HCT116 (cell line): ENCODE data around the gene ZBTB34. TPM values are rescaled to one million over a fixed set of nuclear protein-coding genes. Genes with fewer than 3 reads are reported as not detected.

Experiments used
- ATAC-seq: fragments of 200-7000 bp; cut with Tn5 transposase; 2 replicates; pipeline ENCODE4 v1.9.1; 2020; ENCODE audit warnings: mild to moderate bottlenecking, moderate library complexity
- BruUV-seq: library from RNA; stranded (reverse); fragments of 400-500 nt; replicated peaks from 2 replicates; lab custom pipeline; 2021; lab: Mats Ljungman, UMichigan
- CTCF ChIA-PET: fragments of 300-600 bp; sonication (Branson Sonifier 250); formaldehyde crosslinking; loops from one replicate; lab custom pipeline; 2021; ENCODE audit warnings: antibody characterized with exemption; lab: Charles Lee
- POLR2A ChIA-PET: fragments of 300-600, 350-600 bp; sonication (Branson Sonifier 250); formaldehyde crosslinking; loops from one replicate; lab custom pipeline; 2021; ENCODE audit warnings: antibody characterized with exemption; lab: Charles Lee
- RAD21 ChIA-PET, 2 experiments: fragments of 300-600 bp; sonication (Branson Sonifier 250); formaldehyde crosslinking; loops; one replicate each; lab custom pipeline; 2023; ENCODE audit warnings: low total read pairs in 2 of 2; ENCODE audit not compliant: uncharacterized antibody in 2 of 2, unreplicated experiment in 2 of 2, low non-redundant PET in 1 of 2; lab: Charles Lee
- DNase-seq: peaks from one replicate; pipeline ENCODE4 v3.0.0-alpha.2; 2010; ENCODE audit warnings: low read depth, low spot score
- H2AFZ ChIP-seq: fragments of 200-600 bp; shearing (Covaris generic), sonication (generic); 2 replicates; pipeline ENCODE4 v1.6.1; 2017; ENCODE audit warnings: low read depth, mixed run types, mixed read lengths, antibody characterized with exemption, low read length; ENCODE audit not compliant: poor library complexity, severe bottlenecking
- H3K27ac ChIP-seq: 2 replicates; pipeline ENCODE4 v1.5.1; 2012; ENCODE audit warnings: low read depth, low read length
- H3K27me3 ChIP-seq: fragments of 200-600 bp; sonication (generic); 2 replicates; pipeline ENCODE4 v1.6.1; 2016; ENCODE audit warnings: mixed run types, low read length, mixed read lengths; ENCODE audit not compliant: insufficient read depth
- H3K36me3 ChIP-seq, 2 experiments: fragments of 200-500 bp in 1 of 2; fragments of 200-600 bp in 1 of 2; sonication (Bioruptor generic) in 1 of 2; sonication (generic) in 1 of 2; 2 replicates each; pipeline versions ENCODE4 v1.5.1 to v1.6.1; 2014 to 2016; ENCODE audit warnings: low read length in 2 of 2, inconsistent platforms in 1 of 2, mixed read lengths in 1 of 2, mixed run types in 1 of 2; ENCODE audit not compliant: insufficient read depth in 2 of 2, control insufficient read depth in 1 of 2
- H3K4me1 ChIP-seq, 2 experiments: fragments of 200-600 bp in 1 of 2; sonication (generic) in 1 of 2; 2 replicates each; pipeline versions ENCODE4 v1.5.1 to v1.6.1; 2012 to 2017; ENCODE audit warnings: low read length in 2 of 2, inconsistent platforms in 1 of 2, mild to moderate bottlenecking in 1 of 2, mixed read lengths in 1 of 2, mixed run types in 1 of 2, moderate library complexity in 1 of 2; ENCODE audit not compliant: insufficient read depth in 2 of 2, control insufficient read depth in 1 of 2
- H3K4me2 ChIP-seq: fragments of 200-600 bp; sonication (generic); 2 replicates; pipeline ENCODE4 v1.6.1; 2017; ENCODE audit warnings: mixed run types, low read length, mixed read lengths
- H3K4me3 ChIP-seq, 2 experiments: fragments of 200-600 bp in 1 of 2; sonication (generic) in 1 of 2; replicated peaks in 1 of 2; 2 replicates each; pipeline ENCODE4 v1.5.1; 2011 to 2016; ENCODE audit warnings: low read length in 2 of 2, control low read depth in 1 of 2, low read depth in 1 of 2, mild to moderate bottlenecking in 1 of 2, mixed read lengths in 1 of 2, mixed run types in 1 of 2
- H3K79me2 ChIP-seq: fragments of 200-600 bp; sonication (generic); 2 replicates; pipeline ENCODE4 v1.6.1; 2017; ENCODE audit warnings: mild to moderate bottlenecking, mixed run types, low read length, moderate library complexity, mixed read lengths; ENCODE audit not compliant: insufficient read depth
- H3K9ac ChIP-seq: fragments of 200-600 bp; sonication (generic); 2 replicates; pipeline ENCODE4 v1.6.1; 2016; ENCODE audit warnings: low read length, mixed read lengths
- H3K9me2 ChIP-seq: fragments of 200-600 bp; sonication (generic), shearing (Covaris generic); 2 replicates; pipeline ENCODE4 v1.6.1; 2017; ENCODE audit warnings: mixed run types, mild to moderate bottlenecking, moderate library complexity; ENCODE audit not compliant: insufficient read depth
- H3K9me3 ChIP-seq, 2 experiments: fragments of 200-500 bp in 1 of 2; fragments of 200-600 bp in 1 of 2; sonication (Bioruptor generic) in 1 of 2; sonication (generic) in 1 of 2; 2 replicates each; pipeline ENCODE4 v1.6.1; 2014 to 2017; ENCODE audit warnings: low read length in 2 of 2, mixed read lengths in 2 of 2, inconsistent platforms in 1 of 2, low read depth in 1 of 2, mild to moderate bottlenecking in 1 of 2, mixed run types in 1 of 2, moderate library complexity in 1 of 2; ENCODE audit not compliant: control insufficient read depth in 1 of 2, insufficient read depth in 1 of 2
- H4K20me1 ChIP-seq: fragments of 200-600 bp; sonication (generic), shearing (Covaris generic); 2 replicates; pipeline ENCODE4 v1.6.1; 2017; ENCODE audit warnings: mixed run types, mild to moderate bottlenecking, moderate library complexity; ENCODE audit not compliant: insufficient read depth
- CBX3 ChIP-seq: IDR thresholded peaks from 2 replicates; pipeline ENCODE4 v1.6.1; 2012; ENCODE audit warnings: low read depth
- CEBPB ChIP-seq: IDR thresholded peaks from 2 replicates; pipeline ENCODE4 v1.6.1; 2012; ENCODE audit warnings: low read depth
- CTCF ChIP-seq, 3 experiments: fragments of 200-600 bp in 1 of 3; sonication (generic) in 1 of 3; IDR thresholded peaks in 2 of 3; conservative IDR thresholded peaks in 1 of 3; 2 replicates each; pipeline ENCODE4 v1.5.1; 2012 to 2017; ENCODE audit warnings: low read depth in 2 of 3, low read length in 2 of 3, antibody characterized with exemption in 1 of 3, borderline replicate concordance in 1 of 3, control low read depth in 1 of 3, mild to moderate bottlenecking in 1 of 3, mixed read lengths in 1 of 3, mixed run types in 1 of 3, moderate library complexity in 1 of 3; ENCODE audit not compliant: insufficient read depth in 1 of 3
- EGR1 ChIP-seq: IDR thresholded peaks from 2 replicates; pipeline ENCODE4 v1.6.1; 2012; ENCODE audit warnings: low read depth
- ELF1 ChIP-seq: IDR thresholded peaks from 2 replicates; pipeline ENCODE4 v1.6.1; 2012; ENCODE audit warnings: low read depth, borderline replicate concordance
- EZH2 ChIP-seq: fragments of 200-600 bp; sonication (generic); IDR thresholded peaks from 2 replicates; pipeline ENCODE4 v1.6.1; 2017; ENCODE audit warnings: antibody characterized with exemption, mixed run types
- EZH2phosphoT487 ChIP-seq: fragments of 200-600 bp; IDR thresholded peaks from 2 replicates; pipeline ENCODE4 v1.6.1; 2018; ENCODE audit warnings: antibody characterized with exemption, borderline replicate concordance
- FOSL1 ChIP-seq: IDR thresholded peaks from 2 replicates; pipeline ENCODE4 v1.6.1; 2012; ENCODE audit warnings: low read depth
- JUND ChIP-seq: IDR thresholded peaks from 2 replicates; pipeline ENCODE4 v1.6.1; 2012
- POLR2A ChIP-seq: IDR thresholded peaks from 2 replicates; pipeline ENCODE4 v1.7.0; 2011; ENCODE audit warnings: borderline replicate concordance; ENCODE audit not compliant: insufficient read depth, insufficient read length; ENCODE audit errors: extremely low read depth
- POLR2AphosphoS5 ChIP-seq: IDR thresholded peaks from 2 replicates; pipeline ENCODE4 v1.6.1; 2011; ENCODE audit warnings: mild to moderate bottlenecking, low read depth, low read length, moderate library complexity
- SIN3A ChIP-seq: IDR thresholded peaks from 2 replicates; pipeline ENCODE4 v1.6.1; 2012; ENCODE audit warnings: low read depth
- SP1 ChIP-seq: IDR thresholded peaks from 2 replicates; pipeline ENCODE4 v1.6.1; 2012; ENCODE audit warnings: low read depth
- SRF ChIP-seq: IDR thresholded peaks from 2 replicates; pipeline ENCODE4 v1.6.1; 2012; ENCODE audit warnings: low read depth
- TCF7L2 ChIP-seq: IDR thresholded peaks from 2 replicates; pipeline ENCODE4 v1.7.0; 2011; ENCODE audit warnings: borderline replicate concordance, inconsistent platforms; ENCODE audit not compliant: insufficient read depth, insufficient read length; ENCODE audit errors: extremely low read depth
- YY1 ChIP-seq: IDR thresholded peaks from 2 replicates; pipeline ENCODE4 v1.6.1; 2011; ENCODE audit warnings: low read length, low read depth, moderate library complexity, mild to moderate bottlenecking; ENCODE audit not compliant: insufficient replicate concordance; ENCODE audit errors: extremely low read depth
- ZBTB33 ChIP-seq: IDR thresholded peaks from 2 replicates; pipeline ENCODE4 v1.6.1; 2011; ENCODE audit warnings: mild to moderate bottlenecking, low read length, moderate library complexity; ENCODE audit not compliant: insufficient replicate concordance; ENCODE audit errors: extremely low read depth
- ZFX ChIP-seq: fragments of 450-650 bp; IDR thresholded peaks from 2 replicates; pipeline ENCODE4 v1.6.1; 2017
- intact Hi-C: fragments of 100-400 bp; cut with micrococcal nuclease; formaldehyde crosslinking; loops from 2 replicates; pipeline ENCODE4 v1.10.0; 2022
- total RNA-seq: library from RNA; stranded (reverse); gene quantifications from one replicate; pipeline ENCODE4 v1.2.1, GENCODE V29; 2021; ENCODE audit not compliant: unreplicated experiment
- TF ChIP-seq, protein P1 (sequence below): IDR thresholded peaks from 2 replicates; pipeline ENCODE4 v1.6.1; 2012; ENCODE audit warnings: low read depth

Gene ZBTB34
- total RNA-seq, 1 experiment from 2014 or later = 5.6 TPM

DNA sequence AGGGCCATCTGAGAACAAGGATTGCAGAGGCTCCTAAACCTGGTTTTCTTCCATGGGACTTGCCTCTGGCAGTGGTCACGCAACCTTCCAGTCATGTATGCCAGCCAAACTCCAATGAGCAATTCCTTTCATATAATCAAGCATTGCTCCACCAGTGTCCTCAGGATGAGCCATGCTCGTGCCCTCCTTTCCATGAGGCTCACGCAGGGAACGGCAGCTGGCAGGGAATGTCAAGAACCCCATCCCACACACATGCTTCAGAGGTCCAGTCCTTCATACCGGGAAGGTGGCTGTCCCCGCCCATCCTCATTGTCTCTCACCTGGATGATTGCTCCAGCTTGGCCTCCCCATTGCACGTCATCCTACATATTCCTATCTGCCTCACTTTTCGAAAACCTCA is 13.4 kb upstream of the ZBTB34 start:
- CTCF ChIA-PET = interaction anchor here (0.7 kb wide), 1 partner anchor 12 kb away, joined by 3 read pairs; no protein-coding TSS in a partner anchor
- no peaks in the 10 kb centered on the region for H3K9me3 ChIP-seq
- no peak overlapping the region for H2AFZ ChIP-seq
- H3K4me2 ChIP-seq = no peak overlapping the region
- H3K79me2 ChIP-seq = no peaks in the 10 kb centered on the region
- no TSS peak for BruUV-seq
- H4K20me1 ChIP-seq = no peaks in the 10 kb centered on the region
- DNase-seq (no peak), ATAC-seq (no peak)
- RAD21 ChIA-PET = no interaction called here
- H3K27me3 ChIP-seq = peaks cover 7% of the 10 kb centered on the region; the same call in 1 of the 2 replicates
- H3K27ac ChIP-seq = no peak overlapping the region
- POLR2A ChIA-PET = no interaction called here
- no peak overlapping the region for H3K9ac ChIP-seq
- H3K36me3 ChIP-seq = no peaks in the 10 kb centered on the region
- intact Hi-C loops = no loop called here
- H3K4me3 ChIP-seq = no peak overlapping the region
- TF ChIP-seq EGR1 (no peak), CEBPB (no peak), EZH2 (no peak), EZH2phosphoT487 (no peak), ZFX (no peak), CTCF (IDR thresholded peaks at IDR 0.05 in 2 of 3, conservative IDR thresholded peaks at IDR 0.05 in 1 of 3; ENCODE audit: borderline replicate concordance in 1 of 3, insufficient read depth in 1 of 3, low read depth in 2 of 3, low read length in 2 of 3) (no peak), SRF (no peak), SIN3A (no peak), YY1 (no peak), TCF7L2 (no peak), JUND (no peak), SP1 (no peak), FOSL1 (no peak), CBX3 (no peak), ELF1 (no peak), ZBTB33 (no peak), POLR2A (no peak), POLR2AphosphoS5 (no peak)
- TF ChIP-seq, protein P1, sequence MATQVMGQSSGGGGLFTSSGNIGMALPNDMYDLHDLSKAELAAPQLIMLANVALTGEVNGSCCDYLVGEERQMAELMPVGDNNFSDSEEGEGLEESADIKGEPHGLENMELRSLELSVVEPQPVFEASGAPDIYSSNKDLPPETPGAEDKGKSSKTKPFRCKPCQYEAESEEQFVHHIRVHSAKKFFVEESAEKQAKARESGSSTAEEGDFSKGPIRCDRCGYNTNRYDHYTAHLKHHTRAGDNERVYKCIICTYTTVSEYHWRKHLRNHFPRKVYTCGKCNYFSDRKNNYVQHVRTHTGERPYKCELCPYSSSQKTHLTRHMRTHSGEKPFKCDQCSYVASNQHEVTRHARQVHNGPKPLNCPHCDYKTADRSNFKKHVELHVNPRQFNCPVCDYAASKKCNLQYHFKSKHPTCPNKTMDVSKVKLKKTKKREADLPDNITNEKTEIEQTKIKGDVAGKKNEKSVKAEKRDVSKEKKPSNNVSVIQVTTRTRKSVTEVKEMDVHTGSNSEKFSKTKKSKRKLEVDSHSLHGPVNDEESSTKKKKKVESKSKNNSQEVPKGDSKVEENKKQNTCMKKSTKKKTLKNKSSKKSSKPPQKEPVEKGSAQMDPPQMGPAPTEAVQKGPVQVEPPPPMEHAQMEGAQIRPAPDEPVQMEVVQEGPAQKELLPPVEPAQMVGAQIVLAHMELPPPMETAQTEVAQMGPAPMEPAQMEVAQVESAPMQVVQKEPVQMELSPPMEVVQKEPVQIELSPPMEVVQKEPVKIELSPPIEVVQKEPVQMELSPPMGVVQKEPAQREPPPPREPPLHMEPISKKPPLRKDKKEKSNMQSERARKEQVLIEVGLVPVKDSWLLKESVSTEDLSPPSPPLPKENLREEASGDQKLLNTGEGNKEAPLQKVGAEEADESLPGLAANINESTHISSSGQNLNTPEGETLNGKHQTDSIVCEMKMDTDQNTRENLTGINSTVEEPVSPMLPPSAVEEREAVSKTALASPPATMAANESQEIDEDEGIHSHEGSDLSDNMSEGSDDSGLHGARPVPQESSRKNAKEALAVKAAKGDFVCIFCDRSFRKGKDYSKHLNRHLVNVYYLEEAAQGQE = no peak
- TF ChIP-seq, all 23 proteins: peak for 0
- H3K4me1 ChIP-seq = peaks cover 5 to 14% of the 10 kb centered on the region in 2 experiments; a peak in 3 of 4 replicates
- no peaks in the 10 kb centered on the region for H3K9me2 ChIP-seq
